Cerebellar cortex (tissue), 1 donor: Measurements from ENCODE around the gene MRPS23.
A peak's percentile ranks its signal among the peaks of the same experiment; 100 is the strongest.

ENCODE experiments used
- DNase-seq: peaks from one replicate; pipeline ENCODE4 v3.0.0-alpha.2; 2015; ENCODE audit warnings: low spot score

The MRPS23 gene

DNA sequence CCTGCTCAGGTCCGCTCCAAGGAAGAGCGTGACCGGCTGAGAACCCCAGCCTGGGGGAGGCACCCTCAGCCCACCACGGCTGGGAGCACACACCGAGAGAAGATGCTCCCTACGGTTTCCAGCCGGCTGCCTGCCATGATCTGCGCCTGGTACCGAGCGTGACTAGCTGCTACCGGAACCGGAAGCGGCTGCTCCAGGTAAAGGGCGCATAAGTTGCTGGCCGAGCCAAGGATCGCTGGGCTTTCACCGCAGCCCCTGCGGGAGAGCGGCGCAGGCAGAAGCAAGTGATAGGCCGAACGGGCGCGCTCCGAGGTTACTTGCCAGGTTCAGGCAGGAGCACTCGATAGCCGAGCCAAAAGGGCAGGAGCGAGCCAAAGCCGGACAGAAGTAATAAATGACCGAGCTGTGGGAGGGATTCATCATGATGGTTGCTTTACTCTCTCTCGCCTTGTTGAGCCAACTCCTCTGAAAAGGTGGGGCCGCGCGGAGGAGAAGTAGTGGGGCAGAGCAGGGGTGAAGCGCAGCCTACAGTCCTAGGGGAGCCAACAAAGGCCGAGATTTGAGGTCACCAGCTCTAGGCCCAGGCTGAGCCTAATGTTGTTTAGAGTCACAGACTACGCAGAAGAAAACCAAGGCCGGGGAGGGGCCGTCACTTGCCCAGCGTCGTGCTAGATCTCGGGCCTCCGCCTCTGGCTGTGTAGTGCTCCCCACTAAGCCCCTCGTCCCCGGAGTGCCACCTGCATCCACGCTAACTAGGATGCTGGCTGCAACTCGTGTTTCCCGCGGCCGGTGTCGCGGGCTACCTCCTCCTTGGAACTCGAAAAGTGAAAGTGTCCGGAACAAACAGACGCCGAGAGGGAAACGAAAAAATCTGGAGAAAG lies at the start of gene MRPS23:
Gene MRPS23 (minus strand): TSS at position 171 of the 881 bp plus-strand sequence. CDS start 34 bp downstream, at position 137.
- DNase-seq = peak; percentile 99

DNA sequence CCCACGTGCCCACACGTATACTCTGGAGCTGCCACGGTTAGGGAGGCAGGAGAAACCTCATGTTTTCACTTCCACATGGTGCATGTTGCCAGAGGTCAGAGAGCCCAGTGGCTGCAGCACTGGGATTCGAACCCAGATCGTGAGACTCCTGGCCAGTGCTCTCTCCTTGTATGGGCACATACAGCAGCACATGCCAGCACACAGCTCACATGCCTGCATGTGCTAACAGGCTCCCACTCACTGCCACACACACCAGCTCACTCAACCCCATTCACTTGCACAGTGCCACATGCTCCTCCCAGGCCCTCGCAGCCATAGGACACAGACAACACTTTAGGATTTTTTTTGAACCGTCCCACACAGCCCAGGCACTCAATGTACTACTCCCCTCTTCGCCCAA lies 49.5 kb upstream of the MRPS23 start:
- DNase-seq = no peak

DNA sequence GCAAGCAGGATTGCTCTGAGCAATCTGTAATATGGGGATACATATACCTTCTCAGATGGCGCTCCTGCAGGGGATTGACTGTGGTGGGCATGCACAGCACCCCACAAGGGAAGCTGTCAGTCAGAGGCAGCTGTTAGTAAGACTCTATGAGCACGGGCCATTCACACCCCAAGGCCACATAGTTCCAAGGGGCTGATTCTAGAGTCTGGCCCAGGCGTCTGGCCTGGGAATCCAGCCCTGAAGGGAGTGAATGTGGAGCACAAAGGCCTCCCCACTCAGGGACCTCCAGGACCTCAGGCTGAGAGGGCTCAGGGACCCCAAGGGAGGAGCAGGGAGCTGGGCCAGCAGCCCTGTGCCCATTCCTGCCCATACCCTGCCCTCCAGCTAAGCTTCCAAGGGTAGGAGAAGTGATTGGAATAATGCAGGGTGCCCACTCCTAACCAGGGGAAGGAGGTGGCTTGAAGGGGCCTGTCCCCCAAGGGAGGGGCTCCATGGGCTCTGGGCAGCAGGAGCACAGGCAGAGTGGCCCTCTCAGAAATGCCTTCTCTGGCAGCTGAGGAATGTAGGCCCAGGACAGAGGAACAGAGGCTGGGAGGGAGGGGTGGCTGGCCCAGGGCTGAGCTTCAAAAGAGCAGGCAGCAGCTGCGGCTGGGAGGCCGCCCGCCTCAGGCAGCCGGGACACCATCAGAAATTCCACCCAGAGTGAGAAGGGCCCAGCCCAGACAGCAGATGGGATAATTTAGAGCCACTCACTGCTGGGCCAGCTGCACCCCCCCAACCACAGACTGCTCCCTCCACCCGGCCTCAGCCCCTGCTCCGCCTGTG lies 48.9 kb upstream of the MRPS23 start:
- no peak for DNase-seq

DNA sequence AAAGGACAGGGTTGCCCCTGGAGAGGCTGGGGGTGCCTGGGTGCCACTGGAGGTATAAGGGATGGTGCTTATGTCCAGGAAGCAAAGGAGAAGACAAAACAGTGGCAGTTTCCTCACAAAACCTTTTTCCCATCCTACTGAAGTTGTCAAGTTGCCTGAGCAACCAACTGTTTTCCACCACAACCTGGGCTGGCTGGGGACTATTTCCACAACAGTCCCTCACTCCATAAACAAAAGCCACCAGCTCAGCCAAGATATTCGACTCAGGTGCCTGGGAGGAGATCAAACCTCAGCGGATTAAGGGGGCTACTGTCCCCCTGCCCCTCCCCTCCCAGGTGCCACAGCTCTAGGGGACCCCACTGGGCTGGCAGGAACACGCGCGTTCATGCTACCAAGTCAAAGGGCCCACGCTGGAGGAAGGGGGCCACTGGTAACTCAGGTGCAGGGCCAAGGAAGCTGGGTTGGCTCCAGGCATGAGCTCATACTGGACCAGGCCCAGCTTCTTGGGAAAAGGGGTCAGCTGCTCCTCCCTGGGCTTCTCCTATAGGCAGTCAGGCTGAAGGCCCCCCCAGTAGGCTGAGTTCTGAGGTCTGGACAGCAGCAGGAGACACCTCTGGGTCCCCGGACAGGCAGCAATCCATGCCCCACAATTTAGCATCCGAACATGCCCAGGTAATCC lies 45.7 kb upstream of the MRPS23 start:
- peak; percentile 63 for DNase-seq

DNA sequence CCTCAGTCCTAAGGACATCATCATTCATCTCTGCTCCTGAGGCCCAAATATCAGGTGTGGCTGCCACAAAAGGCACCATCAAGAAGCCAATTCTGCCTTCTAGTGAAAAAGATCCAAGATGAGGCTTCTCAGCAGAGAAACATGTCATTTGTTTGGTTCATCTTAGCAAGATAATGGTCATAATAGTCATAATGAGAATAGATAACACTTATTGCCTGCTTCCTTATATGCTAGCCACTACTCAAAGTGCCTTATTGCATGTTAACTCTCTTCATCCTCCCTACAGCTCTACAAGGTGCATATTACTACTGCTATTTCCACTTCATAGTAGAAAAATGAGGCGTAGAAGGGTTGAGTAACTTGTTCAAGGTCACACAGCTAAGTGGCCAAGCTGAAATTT lies 45.0 kb upstream of the MRPS23 start:
- no peak for DNase-seq

DNA sequence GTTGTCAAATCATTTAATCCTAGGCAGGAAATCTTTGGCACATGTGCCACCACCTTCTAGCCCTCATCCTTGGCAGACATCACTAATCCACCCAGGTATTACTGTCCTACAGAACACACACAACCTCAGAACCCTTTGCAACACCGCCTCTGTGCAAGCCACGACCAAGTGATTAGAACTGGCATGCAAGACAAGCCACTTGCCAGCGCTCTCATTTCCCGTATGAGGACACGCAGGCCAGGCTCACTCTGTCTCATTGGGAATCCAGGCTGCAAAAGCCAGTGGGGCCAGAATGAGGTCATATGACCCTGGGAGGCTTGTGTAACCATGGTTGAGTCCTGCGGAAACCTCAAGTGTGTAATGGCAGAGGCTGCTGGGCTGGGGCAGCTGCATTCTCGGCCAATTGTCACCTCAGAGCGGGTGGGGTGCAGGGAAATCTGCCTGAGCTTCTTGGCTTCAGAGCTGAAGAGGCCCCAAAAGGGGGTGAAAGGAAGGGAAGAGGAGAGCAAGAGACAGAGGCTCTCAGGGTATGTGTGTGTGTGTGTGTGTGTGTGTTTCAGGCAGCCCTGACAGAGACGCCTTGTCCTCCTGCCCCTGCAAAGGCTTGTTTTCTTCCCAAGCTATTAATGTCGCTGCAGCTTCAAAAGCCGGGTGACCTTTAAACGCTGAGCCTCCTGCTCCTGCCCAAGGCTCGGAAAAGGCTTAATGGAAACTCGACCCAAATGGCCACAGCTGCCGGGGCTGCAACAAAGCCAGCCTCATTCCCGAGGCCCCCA lies 43.2 kb upstream of the MRPS23 start:
- DNase-seq = peak; percentile 87

DNA sequence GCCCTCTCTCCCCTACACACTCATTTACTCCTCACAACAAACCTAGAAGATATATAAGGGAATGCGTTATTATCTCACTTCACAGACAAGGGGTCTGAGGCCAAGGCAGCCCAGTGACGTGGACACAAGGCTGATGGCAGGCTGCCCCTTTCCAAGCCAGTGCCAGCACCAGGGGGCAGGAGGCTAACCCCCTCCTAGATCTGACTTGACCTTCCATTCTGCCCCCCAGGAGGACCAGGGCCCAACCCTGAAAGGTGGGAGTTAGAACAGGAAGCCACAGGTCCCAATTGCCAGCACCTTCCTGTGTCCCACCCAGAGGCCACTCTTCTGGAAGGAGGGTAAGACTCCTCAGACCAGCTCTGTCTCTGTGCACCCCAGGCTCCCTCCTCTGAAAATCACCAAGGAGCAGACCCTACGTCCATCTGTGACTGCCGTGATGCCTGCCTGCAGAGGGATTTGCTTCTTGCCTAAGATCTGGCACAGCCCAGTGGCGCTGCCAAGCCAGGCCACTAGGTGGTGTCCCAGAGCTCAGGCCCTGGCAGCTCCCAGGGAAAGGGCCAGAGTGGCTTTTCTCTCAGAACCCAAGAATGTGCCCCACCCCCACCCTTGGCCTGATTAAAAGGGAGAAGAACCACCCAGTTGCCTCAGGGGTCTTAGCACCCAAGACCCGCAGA lies 42.4 kb upstream of the MRPS23 start:
- DNase-seq = peak; percentile 85

DNA sequence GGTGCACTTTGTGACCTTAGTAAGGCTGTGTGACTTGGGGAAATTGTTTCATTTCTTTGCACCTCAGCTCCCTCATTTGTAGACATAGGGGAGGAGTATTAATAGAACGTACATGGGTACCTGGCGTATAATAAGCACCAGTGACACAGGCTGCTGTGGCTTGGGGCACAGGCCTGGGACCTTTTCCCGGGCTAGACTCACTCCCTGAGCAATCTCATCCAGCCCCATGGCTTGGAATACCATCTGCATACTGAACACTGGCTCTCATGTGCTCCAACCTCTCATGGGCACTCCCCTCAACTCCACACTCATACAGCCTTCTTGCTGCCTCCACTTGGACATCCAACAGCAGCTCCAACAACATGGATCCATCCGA lies 41.0 kb upstream of the MRPS23 start:
- DNase-seq = peak; percentile 19

DNA sequence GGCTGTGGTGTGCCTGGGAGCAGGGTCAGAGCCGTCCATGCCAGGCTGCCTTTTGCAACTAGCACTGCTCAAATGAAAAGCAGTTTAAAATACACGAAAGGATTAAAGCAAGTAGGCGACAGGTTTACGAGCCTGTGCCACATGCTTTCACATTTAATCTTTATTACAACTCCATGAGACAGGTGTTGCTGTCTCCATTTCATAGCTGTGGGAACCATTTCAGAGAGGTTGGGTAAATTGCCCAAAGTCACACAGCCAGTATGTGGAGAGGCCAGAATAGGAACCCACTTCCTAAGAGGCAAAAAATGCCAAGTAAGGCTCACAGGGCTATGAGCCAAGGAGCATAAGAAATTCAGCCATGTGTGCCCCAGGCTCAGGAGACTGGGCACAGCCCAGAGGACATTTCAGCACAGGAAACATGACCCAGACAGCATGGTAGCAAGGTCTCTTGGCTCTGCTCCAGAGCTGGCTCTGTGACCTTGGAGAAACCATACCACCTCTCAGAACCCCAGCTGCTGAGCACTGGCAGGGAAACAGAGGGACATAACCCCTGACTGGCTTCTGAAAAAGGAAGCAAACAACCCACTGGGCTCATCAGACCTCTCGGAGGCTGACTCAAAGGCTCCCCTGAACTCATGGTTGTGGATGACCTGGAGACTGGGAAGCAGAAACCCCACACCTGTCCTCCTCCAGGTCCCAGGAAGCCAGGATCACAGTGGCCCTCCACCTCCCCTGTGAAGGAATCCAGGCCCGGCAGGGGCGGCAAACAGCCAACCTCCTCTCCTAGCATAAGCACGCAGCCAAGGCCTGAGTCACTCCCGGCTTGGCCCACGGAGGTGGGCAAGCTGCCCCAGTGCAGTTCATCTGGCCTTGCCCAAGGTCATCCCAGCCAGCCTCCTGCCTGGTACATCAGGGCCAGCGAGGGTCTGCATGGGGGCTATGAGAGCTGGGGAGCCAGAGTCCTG lies 40.3 kb upstream of the MRPS23 start:
- DNase-seq = peak; percentile 71

DNA sequence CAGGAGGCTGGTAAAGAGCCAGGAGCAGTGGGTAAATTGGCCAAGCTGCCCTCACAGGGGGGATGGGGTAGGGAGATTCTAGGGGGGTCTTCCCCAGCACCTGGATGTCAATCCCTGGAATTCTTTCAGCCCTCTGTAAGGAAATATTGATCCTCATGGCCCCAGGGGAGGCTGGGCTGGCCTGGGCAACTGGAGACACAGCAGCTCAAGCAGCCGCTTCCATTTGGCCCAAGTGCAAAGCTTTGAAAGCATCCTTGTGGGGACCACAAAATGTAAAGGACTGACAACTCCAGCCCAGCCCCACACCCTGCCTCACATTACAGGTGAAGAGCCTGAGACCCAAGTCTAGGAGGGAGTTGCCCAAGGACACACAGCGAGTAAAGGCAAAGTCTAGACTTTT lies 39.4 kb upstream of the MRPS23 start:
- DNase-seq = no peak

DNA sequence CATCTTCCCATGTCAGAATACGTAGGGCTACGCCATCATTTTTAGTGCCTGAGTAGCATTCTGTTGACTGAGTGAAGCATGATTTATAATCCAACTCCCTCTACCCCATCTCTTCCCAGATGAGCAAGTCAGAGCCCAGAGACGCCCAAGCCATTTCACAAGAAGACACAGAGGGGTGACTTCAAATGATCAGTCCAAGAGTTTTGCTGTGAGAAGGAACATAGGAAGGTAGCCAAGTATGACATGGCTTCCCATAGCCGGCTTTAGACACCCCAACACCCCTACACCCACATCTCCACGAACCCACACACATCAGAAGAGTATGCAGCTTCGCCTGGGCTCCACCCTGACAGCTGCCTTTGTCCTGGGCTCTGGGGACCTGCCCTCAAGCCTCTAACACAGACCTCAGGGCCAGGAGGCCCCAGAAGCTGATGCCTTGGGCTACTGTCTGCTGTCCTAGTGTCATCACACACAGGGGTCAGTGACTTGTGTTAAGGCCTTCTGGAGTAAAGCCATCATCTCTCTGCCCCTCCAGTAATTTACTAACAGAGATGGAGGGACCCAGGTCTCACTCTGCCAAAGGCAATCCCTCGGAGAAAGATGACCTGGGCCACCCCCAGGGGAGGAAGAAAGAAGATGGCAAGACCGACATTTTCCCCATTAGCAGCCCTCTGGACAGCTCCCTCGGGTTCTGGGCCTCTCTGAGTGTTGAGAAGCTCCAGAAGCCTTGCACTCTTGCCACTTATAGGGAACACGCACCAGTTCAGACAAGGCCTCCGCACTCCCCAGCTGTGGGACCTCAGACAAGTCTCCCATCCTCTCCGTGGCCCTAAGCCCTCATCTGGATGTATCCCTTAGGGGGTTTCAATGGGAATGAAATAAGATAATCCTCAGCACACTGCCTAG lies 38.7 kb upstream of the MRPS23 start:
- no peak for DNase-seq

DNA sequence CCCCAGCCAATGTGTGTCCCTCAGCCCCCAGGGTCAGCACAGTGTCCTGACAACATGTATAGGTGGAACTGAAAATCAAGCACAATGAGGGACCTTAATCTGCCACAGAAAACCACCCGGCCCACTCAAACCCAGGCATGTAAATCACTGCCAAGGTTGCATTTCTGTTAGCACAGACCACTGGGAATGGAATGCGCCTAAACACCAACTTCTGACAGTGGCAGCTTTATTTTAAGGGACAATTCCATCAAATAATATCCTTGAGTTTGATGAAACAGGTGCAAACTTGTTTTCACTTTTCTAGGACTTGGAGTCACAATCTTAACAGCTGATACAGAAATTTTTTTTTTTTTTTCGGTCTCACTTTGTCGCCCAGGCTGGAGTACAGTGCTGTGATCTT lies 37.3 kb upstream of the MRPS23 start:
- no peak for DNase-seq

DNA sequence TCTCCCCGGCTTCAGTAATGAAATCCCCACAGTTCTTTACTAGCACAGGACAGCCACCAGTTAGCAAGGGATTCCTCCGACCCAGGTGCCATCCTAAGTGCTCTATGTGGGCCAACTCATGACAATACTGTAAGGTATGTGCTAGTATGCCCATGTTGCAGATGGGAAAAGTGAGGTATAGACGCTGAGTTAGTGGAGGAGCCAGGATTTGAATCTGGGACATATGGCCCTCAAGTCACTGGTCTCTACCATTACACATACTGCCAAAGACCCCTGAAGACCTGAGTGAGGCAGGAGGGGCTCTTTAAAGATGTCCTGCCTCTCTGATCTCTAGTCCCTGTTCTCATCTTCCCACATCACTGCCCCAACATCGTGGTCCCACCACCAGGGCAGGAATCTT lies 36.2 kb upstream of the MRPS23 start:
- no peak for DNase-seq

DNA sequence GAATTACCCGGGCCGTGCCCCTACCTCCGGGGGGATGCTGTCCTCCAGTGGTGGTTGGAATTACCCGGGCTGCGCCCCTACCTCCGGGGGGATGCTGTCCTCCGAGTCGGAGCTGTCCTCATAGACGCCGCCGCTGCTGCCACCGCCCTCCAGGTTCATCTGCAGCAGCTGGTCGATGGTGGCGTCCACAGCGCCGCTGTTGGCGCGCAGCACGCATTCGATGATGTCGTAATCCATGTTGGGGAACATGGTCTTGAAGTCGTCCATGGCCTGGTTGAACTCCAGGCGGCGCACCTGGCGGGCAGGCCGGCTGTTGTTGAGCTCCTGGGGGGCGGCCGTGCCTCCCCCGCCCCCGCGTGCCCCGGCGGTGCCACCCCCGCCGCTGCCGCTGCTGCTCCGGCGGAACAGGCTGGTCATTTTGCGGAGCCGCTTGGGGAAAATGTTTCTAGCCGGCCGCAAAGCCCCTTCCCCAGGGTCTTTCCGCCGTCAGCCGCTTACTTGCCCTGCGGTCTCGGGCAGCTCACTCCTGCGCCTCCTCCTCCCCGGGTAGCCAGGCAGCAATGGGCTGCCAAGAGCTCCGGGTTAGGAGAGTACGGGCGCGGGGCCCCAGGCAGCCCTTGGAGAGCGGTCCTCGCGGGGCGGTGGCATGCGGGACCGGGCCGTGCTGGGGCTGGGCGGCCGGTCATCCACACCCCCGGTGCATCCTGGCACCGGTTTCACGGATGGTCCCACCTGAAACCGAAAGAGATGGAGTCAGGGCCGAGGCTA lies 35.5 kb upstream of the MRPS23 start:
- no peak for DNase-seq

DNA sequence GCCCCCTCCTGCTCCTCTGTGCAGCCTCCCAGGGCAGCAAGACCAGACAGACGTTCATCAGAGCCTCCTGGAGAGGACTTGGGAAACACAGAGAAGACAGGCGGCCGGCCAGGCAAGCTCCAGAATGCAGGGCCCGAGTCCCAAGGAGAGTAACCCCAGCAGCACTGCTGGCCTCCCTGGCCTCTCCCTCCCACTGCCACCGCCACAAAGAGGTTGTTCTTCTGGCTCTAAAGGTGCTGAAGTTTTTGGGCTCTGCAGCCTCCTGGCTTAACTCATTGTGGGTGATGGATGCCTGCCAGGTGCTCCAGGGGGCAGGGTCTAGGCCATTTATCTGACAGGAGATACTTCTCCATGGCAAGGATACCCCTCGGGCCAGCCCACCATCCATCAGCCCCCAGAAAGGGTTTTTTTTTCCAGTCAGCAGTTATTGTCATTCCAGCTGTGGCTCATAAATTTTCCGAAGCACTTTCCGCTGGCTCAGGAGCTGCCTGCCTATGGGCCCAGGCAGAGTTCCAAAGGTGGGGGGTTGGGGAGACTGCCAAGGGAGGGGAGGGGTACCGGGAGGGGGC lies 32.0 kb upstream of the MRPS23 start:
- no peak for DNase-seq

DNA sequence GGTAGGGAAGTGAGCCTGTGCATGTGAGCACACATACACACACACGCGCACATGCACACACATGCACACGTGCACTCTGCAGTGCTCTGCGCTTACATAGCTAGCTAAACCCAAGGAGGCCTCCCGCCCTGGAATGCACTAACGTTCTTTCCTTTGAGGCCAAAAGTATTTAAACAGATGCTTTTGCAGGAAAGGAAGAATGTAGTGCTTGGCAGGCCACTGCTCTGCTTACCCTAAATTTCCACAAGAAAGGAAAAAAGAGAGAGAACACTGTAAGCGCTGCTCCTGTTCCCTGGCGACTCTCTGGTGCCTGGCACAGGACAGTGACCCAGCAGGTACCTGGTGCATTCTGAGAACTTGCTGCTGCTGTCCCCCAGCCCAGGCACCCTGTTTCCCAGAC lies 31.3 kb upstream of the MRPS23 start:
- DNase-seq = no peak

DNA sequence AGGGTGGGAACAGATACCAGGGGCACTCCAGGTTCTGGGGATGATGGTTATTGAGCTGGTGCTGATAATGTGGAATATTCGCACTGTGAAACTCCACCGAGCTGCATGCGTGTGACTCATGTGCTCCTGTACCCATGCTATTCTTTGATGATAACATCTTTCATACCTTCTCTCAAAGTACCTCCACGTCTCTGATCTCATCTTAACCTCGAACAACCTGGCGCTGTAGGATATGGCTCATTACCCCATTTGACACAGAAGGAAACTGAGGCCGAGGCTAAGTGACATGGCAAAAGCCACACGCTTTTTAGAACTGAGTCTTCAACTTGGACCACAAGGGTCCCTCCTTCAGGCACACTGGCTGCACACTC lies 30.2 kb upstream of the MRPS23 start:
- no peak for DNase-seq
